Chondrocyte (in vitro differentiated cells): Measurements from ENCODE around the gene UBE2Q2. TPM values are rescaled to one million over a fixed set of nuclear protein-coding genes. Genes with fewer than 3 reads are reported as not detected.

Experiments
- DNase-seq: peaks from one replicate; pipeline ENCODE4 v3.0.0; 2021; ENCODE audit warnings: mixed read lengths, low spot score
- H3K27ac Mint-ChIP-seq: one replicate; pipeline ENCODE4 v1.8.0; 2021; ENCODE audit warnings: mild to moderate bottlenecking, moderate library complexity, mixed read lengths; ENCODE audit not compliant: unreplicated experiment
- H3K27me3 Mint-ChIP-seq: 2 replicates; pipeline ENCODE4 v1.8.0; 2021; ENCODE audit warnings: low read depth, mixed read lengths
- H3K36me3 Mint-ChIP-seq: 2 replicates; pipeline ENCODE4 v1.8.0; 2021; ENCODE audit warnings: low read depth, mixed read lengths
- H3K4me1 Mint-ChIP-seq: 2 replicates; pipeline ENCODE4 v1.8.0; 2021; ENCODE audit warnings: low read depth, mild to moderate bottlenecking, mixed read lengths
- H3K4me3 Mint-ChIP-seq: one replicate; pipeline ENCODE4 v1.8.0; 2021; ENCODE audit warnings: mild to moderate bottlenecking, moderate library complexity, mixed read lengths; ENCODE audit not compliant: unreplicated experiment
- H3K9me3 Mint-ChIP-seq: 2 replicates; pipeline ENCODE4 v1.8.0; 2021; ENCODE audit warnings: low read depth, mixed read lengths
- CTCF ChIP-seq: fragments of 200-600 bp; sonication (generic); IDR thresholded peaks from 2 replicates; pipeline ENCODE4 v1.5.0; 2021; ENCODE audit warnings: antibody characterized with exemption, mild to moderate bottlenecking, moderate library complexity
- total RNA-seq: library from RNA; stranded (reverse); gene quantifications from 3 replicates; pipeline ENCODE4 v1.2.1, GENCODE V29; 2021

The UBE2Q2 gene
- total RNA-seq, 1 donor from 2014 or later = 62.1 TPM

- Mint-ChIP-seq H3K4me3 (no peak overlapping the region), H3K9me3 (no peaks in the 10 kb centered on the region), H3K27me3 (no peaks in the 10 kb centered on the region), H3K36me3 (no peaks in the 10 kb centered on the region), H3K27ac (no peak overlapping the region), H3K4me1 (peaks cover 17% of the 10 kb centered on the region)
- no peak for DNase-seq
- no peak for TF ChIP-seq CTCF
Observed at GRCh38 chr15:75832114-75832513, 11.1 kb upstream of the UBE2Q2 start.

- no peak for DNase-seq
Observed at GRCh38 chr15:75834021-75834420, 9.2 kb upstream of the UBE2Q2 start.

GRCh38 chr15:75835990-75836958, 7.0 kb upstream of the UBE2Q2 start:
- H3K27me3 Mint-ChIP-seq = no peaks in the 10 kb centered on the region
- H3K4me3 Mint-ChIP-seq = no peak overlapping the region
- peaks cover 23% of the 10 kb centered on the region for H3K4me1 Mint-ChIP-seq
- no peak overlapping the region for H3K27ac Mint-ChIP-seq
- DNase-seq = no peak
- H3K9me3 Mint-ChIP-seq = peaks cover 2% of the 10 kb centered on the region
- no peaks in the 10 kb centered on the region for H3K36me3 Mint-ChIP-seq
- TF ChIP-seq CTCF = no peak

More at GRCh38 chr15:75834021-75834420, 9.2 kb upstream of the UBE2Q2 start:
- Mint-ChIP-seq H3K9me3 (no peaks in the 10 kb centered on the region), H3K4me3 (no peak overlapping the region), H3K27ac (no peak overlapping the region), H3K27me3 (no peaks in the 10 kb centered on the region), H3K36me3 (no peaks in the 10 kb centered on the region), H3K4me1 (peaks cover 15% of the 10 kb centered on the region)
- no peak for TF ChIP-seq CTCF

- no peak overlapping the region for H3K4me3 Mint-ChIP-seq
- H3K9me3 Mint-ChIP-seq = peaks cover 2% of the 10 kb centered on the region
- no peak overlapping the region for H3K27ac Mint-ChIP-seq
- no peaks in the 10 kb centered on the region for H3K27me3 Mint-ChIP-seq
- DNase-seq = no peak
- TF ChIP-seq CTCF = no peak
- peaks cover 23% of the 10 kb centered on the region for H3K4me1 Mint-ChIP-seq
- H3K36me3 Mint-ChIP-seq = no peaks in the 10 kb centered on the region
Observed at GRCh38 chr15:75836959-75837334, 6.3 kb upstream of the UBE2Q2 start.

- Mint-ChIP-seq H3K27ac (peak overlapping the region; percentile 19), H3K9me3 (peaks cover 2% of the 10 kb centered on the region), H3K4me1 (peaks cover 38% of the 10 kb centered on the region), H3K27me3 (no peaks in the 10 kb centered on the region), H3K36me3 (peaks cover 3% of the 10 kb centered on the region), H3K4me3 (no peak overlapping the region)
- no peak for DNase-seq
- TF ChIP-seq CTCF = no peak
Observed at GRCh38 chr15:75840659-75841058, 2.6 kb upstream of the UBE2Q2 start.
